Loucy (cell line): ENCODE data around the gene FBXL13.

Source experiments
- H2AFZ ChIP-seq: fragments of 200-600 bp; sonication (generic); 2 replicates; pipeline ENCODE4 v1.6.0; 2016; ENCODE audit warnings: antibody characterized with exemption, mild to moderate bottlenecking, low read length, moderate library complexity
- H3F3A ChIP-seq: fragments of 200-600 bp; 2 replicates; pipeline ENCODE4 v1.6.0; 2016; ENCODE audit warnings: antibody characterized with exemption, low read depth, mild to moderate bottlenecking
- H3K27me3 ChIP-seq: fragments of 200-600 bp; sonication (generic); 2 replicates; pipeline ENCODE4 v1.6.1; 2014; ENCODE audit warnings: low read length, mild to moderate bottlenecking; ENCODE audit not compliant: insufficient read depth, poor library complexity, severe bottlenecking
- H3K36me3 ChIP-seq: fragments of 200-600 bp; sonication (generic); 2 replicates; pipeline ENCODE4 v1.6.1; 2016; ENCODE audit warnings: low read length; ENCODE audit not compliant: insufficient read depth
- H3K4me1 ChIP-seq: fragments of 200-600 bp; sonication (generic); 2 replicates; pipeline ENCODE4 v1.5.1; 2014; ENCODE audit warnings: low read length, mild to moderate bottlenecking; ENCODE audit not compliant: insufficient read depth, poor library complexity, severe bottlenecking
- H3K4me2 ChIP-seq: fragments of 200-600 bp; sonication (generic); 2 replicates; pipeline ENCODE4 v1.6.0; 2014; ENCODE audit warnings: antibody characterized with exemption, low read length, low read depth, mild to moderate bottlenecking; ENCODE audit not compliant: poor library complexity, severe bottlenecking
- H3K4me3 ChIP-seq: fragments of 200-600 bp; sonication (generic); 2 replicates; pipeline ENCODE4 v1.5.1; 2014; ENCODE audit warnings: low read length, mild to moderate bottlenecking, mixed read lengths; ENCODE audit not compliant: poor library complexity, severe bottlenecking
- H3K79me2 ChIP-seq: fragments of 200-600 bp; sonication (generic); 2 replicates; pipeline ENCODE4 v1.6.1; 2014; ENCODE audit warnings: low read length; ENCODE audit not compliant: insufficient read depth
- H3K9ac ChIP-seq: fragments of 200-600 bp; sonication (generic); 2 replicates; pipeline ENCODE4 v1.6.0; 2014; ENCODE audit warnings: mild to moderate bottlenecking, low read depth, low read length, moderate library complexity; ENCODE audit not compliant: poor library complexity, severe bottlenecking
- H3K9me2 ChIP-seq: fragments of 200-600 bp; sonication (generic); replicated peaks from 2 replicates; pipeline ENCODE4 v1.6.1; 2016; ENCODE audit warnings: low read depth, low read length, mixed read lengths
- H3K9me3 ChIP-seq: fragments of 200-600 bp; sonication (generic); 2 replicates; pipeline ENCODE4 v1.6.1; 2014; ENCODE audit warnings: mild to moderate bottlenecking, antibody characterized with exemption, low read length, low read depth; ENCODE audit not compliant: insufficient read depth
- H4K20me1 ChIP-seq: fragments of 200-600 bp; sonication (generic); 2 replicates; pipeline ENCODE4 v1.6.0; 2014; ENCODE audit warnings: antibody characterized with exemption, low read length, mild to moderate bottlenecking; ENCODE audit not compliant: insufficient read depth, poor library complexity, severe bottlenecking
- CTCF ChIP-seq: fragments of 200-600 bp; sonication (generic); conservative IDR thresholded peaks from 2 replicates; pipeline ENCODE4 v1.5.1; 2014; ENCODE audit warnings: mild to moderate bottlenecking, antibody characterized with exemption, low read length
- EZH2phosphoT487 ChIP-seq: fragments of 200-600 bp; IDR thresholded peaks from 2 replicates; pipeline ENCODE4 v1.6.1; 2018; ENCODE audit warnings: antibody characterized with exemption, mild to moderate bottlenecking, moderate library complexity, borderline replicate concordance

The FBXL13 gene

GRCh38 chr7:102875700-102876295, 198.8 kb downstream of the FBXL13 start:
- H3K4me3 ChIP-seq: no peak overlapping the region
- H3K9me2 ChIP-seq: no peaks in the 10 kb centered on the region
- no peak overlapping the region for H3K4me2 ChIP-seq
- no peaks in the 10 kb centered on the region for H4K20me1 ChIP-seq
- H3F3A ChIP-seq: no peaks in the 10 kb centered on the region
- no peak overlapping the region for H3K9ac ChIP-seq
- H2AFZ ChIP-seq: no peak overlapping the region
- TF ChIP-seq EZH2phosphoT487 (no peak), CTCF (no peak)
- peaks cover 4% of the 10 kb centered on the region for H3K4me1 ChIP-seq
- no peaks in the 10 kb centered on the region for H3K27me3 ChIP-seq
- H3K9me3 ChIP-seq: no peaks in the 10 kb centered on the region
- H3K79me2 ChIP-seq: no peaks in the 10 kb centered on the region
- no peaks in the 10 kb centered on the region for H3K36me3 ChIP-seq

- no peaks in the 10 kb centered on the region for H4K20me1 ChIP-seq
- no peaks in the 10 kb centered on the region for H3K36me3 ChIP-seq
- no peaks in the 10 kb centered on the region for H3K9me3 ChIP-seq
- H3K4me2 ChIP-seq: no peak overlapping the region
- H2AFZ ChIP-seq: no peak overlapping the region
- H3K79me2 ChIP-seq: no peaks in the 10 kb centered on the region
- H3K27me3 ChIP-seq: no peaks in the 10 kb centered on the region
- H3K4me1 ChIP-seq: peaks cover 4% of the 10 kb centered on the region
- no peaks in the 10 kb centered on the region for H3K9me2 ChIP-seq
- no peak overlapping the region for H3K9ac ChIP-seq
- H3K4me3 ChIP-seq: no peak overlapping the region
- TF ChIP-seq EZH2phosphoT487 (no peak), CTCF (no peak)
- H3F3A ChIP-seq: no peaks in the 10 kb centered on the region
These were observed 199.6 kb downstream of the FBXL13 start for GRCh38 chr7:102874966-102875365.

GRCh38 chr7:102874166-102874829, 200.3 kb downstream of the FBXL13 start:
- Histone ChIP-seq H3K4me2 (no peak overlapping the region), H3K9me2 (no peaks in the 10 kb centered on the region)

More at GRCh38 chr7:102874166-102874829, 200.3 kb downstream of the FBXL13 start:
- no peaks in the 10 kb centered on the region for H3K27me3 ChIP-seq
- peaks cover 4% of the 10 kb centered on the region for H3K4me1 ChIP-seq
- H3K4me3 ChIP-seq: no peak overlapping the region
- TF ChIP-seq EZH2phosphoT487 (no peak), CTCF (no peak)
- H3K79me2 ChIP-seq: no peaks in the 10 kb centered on the region
- no peaks in the 10 kb centered on the region for H4K20me1 ChIP-seq
- H2AFZ ChIP-seq: no peak overlapping the region
- no peaks in the 10 kb centered on the region for H3F3A ChIP-seq
- H3K9ac ChIP-seq: no peak overlapping the region
- no peaks in the 10 kb centered on the region for H3K36me3 ChIP-seq
- no peaks in the 10 kb centered on the region for H3K9me3 ChIP-seq
